HG03064 (cell line): ENCODE results near the gene DTWD2.

Experiments
- ATAC-seq: cut with Tn5 transposase; IDR thresholded peaks from one replicate; pipeline ENCODE4 v1.9.1; 2021; ENCODE audit warnings: low read depth; ENCODE audit not compliant: unreplicated experiment

Gene DTWD2

GRCh38 chr5:118791926-118792734 lies 196.2 kb downstream of the DTWD2 start:
- peak; percentile 92 for ATAC-seq

GRCh38 chr5:118789366-118789765 lies 199.0 kb downstream of the DTWD2 start:
- no peak for ATAC-seq

GRCh38 chr5:118788351-118788750 lies 200.0 kb downstream of the DTWD2 start:
- no peak for ATAC-seq
